Activated CD4-positive, alpha-beta T cell treated with anti-CD3 and anti-CD28 coated beads for 1 hour (primary cell): Measurements from ENCODE around the gene CDK13.

Experiments used
- DNase-seq: peaks from one replicate; pipeline ENCODE4 v3.0.0-alpha.2; 2020

CDK13 gene

GRCh38 chr7:40015790-40016296 is 65.8 kb downstream of the CDK13 start:
- no peak for DNase-seq

- no peak for DNase-seq
Observed at GRCh38 chr7:40019558-40019957, 69.5 kb downstream of the CDK13 start.

GRCh38 chr7:40024048-40024447 is 74.0 kb downstream of the CDK13 start:
- no peak for DNase-seq

GRCh38 chr7:40024841-40025240 is 74.8 kb downstream of the CDK13 start:
- DNase-seq, result no peak

- no peak for DNase-seq
Observed at GRCh38 chr7:40027545-40027944, 77.5 kb downstream of the CDK13 start.

GRCh38 chr7:40033826-40034225 is 83.8 kb downstream of the CDK13 start:
- no peak for DNase-seq

- DNase-seq, result no peak
Observed at GRCh38 chr7:40041456-40041855, 91.4 kb downstream of the CDK13 start.

GRCh38 chr7:40043164-40043563 is 93.1 kb downstream of the CDK13 start:
- DNase-seq, result no peak

GRCh38 chr7:40047661-40048060 is 97.6 kb downstream of the CDK13 start:
- DNase-seq, result no peak

- no peak for DNase-seq
Observed at GRCh38 chr7:40057292-40057691, 107.2 kb downstream of the CDK13 start.

- DNase-seq, result no peak
Observed at GRCh38 chr7:40058026-40058425, 108.0 kb downstream of the CDK13 start.

GRCh38 chr7:40058636-40059035 is 108.6 kb downstream of the CDK13 start:
- no peak for DNase-seq

GRCh38 chr7:40059057-40059456 is 109.0 kb downstream of the CDK13 start:
- DNase-seq, result no peak

GRCh38 chr7:40072268-40072667 is 122.2 kb downstream of the CDK13 start:
- DNase-seq, result no peak

- DNase-seq, result no peak
Observed at GRCh38 chr7:40073239-40073638, 123.2 kb downstream of the CDK13 start.

GRCh38 chr7:40077849-40078248 is 127.8 kb downstream of the CDK13 start:
- DNase-seq, result no peak

- no peak for DNase-seq
Observed at GRCh38 chr7:40092182-40092581, 142.1 kb downstream of the CDK13 start.

GRCh38 chr7:40093631-40094350 is 143.7 kb downstream of the CDK13 start:
- DNase-seq, result no peak

GRCh38 chr7:40095230-40095629 is 145.2 kb downstream of the CDK13 start:
- no peak for DNase-seq

GRCh38 chr7:40095695-40096327 is 145.8 kb downstream of the CDK13 start:
- no peak for DNase-seq

- DNase-seq, result no peak
Observed at GRCh38 chr7:40097728-40098127, 147.7 kb downstream of the CDK13 start.

GRCh38 chr7:40098810-40099209 is 148.8 kb downstream of the CDK13 start:
- DNase-seq, result no peak

GRCh38 chr7:40099837-40100236 is 149.8 kb downstream of the CDK13 start:
- DNase-seq, result no peak

- DNase-seq, result no peak
Observed at GRCh38 chr7:40101201-40101600, 151.1 kb downstream of the CDK13 start.

GRCh38 chr7:40102897-40103296 is 152.8 kb downstream of the CDK13 start:
- DNase-seq, result no peak
